ENCODE results near the gene DNMT3A. TPM values are rescaled to one million over a fixed set of nuclear protein-coding genes. Genes with fewer than 3 reads are reported as not detected.

The DNMT3A gene
- total RNA-seq, 2 experiments from 2014 or later, result 43.2 to 45.5 TPM

- Mint-ChIP-seq H3K4me1 (peaks cover 61% of the 10 kb centered on the region), H3K27me3 (no peaks in the 10 kb centered on the region), H3K27ac (peak overlapping the region; percentile 52), H3K4me3 (no peak overlapping the region), H3K36me3 (ENCODE audit: low read depth) (peaks cover 3% of the 10 kb centered on the region), H3K9me3 (no peaks in the 10 kb centered on the region)
- no peak for DNase-seq
- ChIA-PET CTCF (interaction anchor here (1.4 to 4.3 kb wide), 3 partner anchors 21 to 47 kb away, joined by 7 to 27 read pairs (median 8); no protein-coding TSS in a partner anchor), POLR2A (interaction anchor here (0.7 to 4.7 kb wide), 16 partner anchors 9 to 58 kb away, joined by 3 to 54 read pairs (median 18); partner anchors contain the start of gene DNMT3A)
Measured at GRCh38 chr2:25315316-25315680, 26.4 kb downstream of the DNMT3A start.

- CTCF ChIA-PET, result interaction anchor here (0.6 to 4.3 kb wide), 11 partner anchors 9 to 385 kb away, joined by 3 to 27 read pairs (median 4); no protein-coding TSS in a partner anchor
- Mint-ChIP-seq H3K27ac (peak overlapping the region; percentile 90), H3K4me1 (peaks cover 59% of the 10 kb centered on the region), H3K9me3 (no peaks in the 10 kb centered on the region), H3K36me3 (ENCODE audit: low read depth) (peaks cover 3% of the 10 kb centered on the region), H3K27me3 (no peaks in the 10 kb centered on the region), H3K4me3 (peak overlapping the region; percentile 74)
- DNase-seq, result peak; percentile 85
- POLR2A ChIA-PET, result interaction anchor here (0.7 to 4.7 kb wide), 20 partner anchors 9 to 251 kb away, joined by 3 to 54 read pairs (median 8); partner anchors contain the start of gene DNMT3A
Measured at GRCh38 chr2:25314514-25315315, 27.0 kb downstream of the DNMT3A start.

DNA sequence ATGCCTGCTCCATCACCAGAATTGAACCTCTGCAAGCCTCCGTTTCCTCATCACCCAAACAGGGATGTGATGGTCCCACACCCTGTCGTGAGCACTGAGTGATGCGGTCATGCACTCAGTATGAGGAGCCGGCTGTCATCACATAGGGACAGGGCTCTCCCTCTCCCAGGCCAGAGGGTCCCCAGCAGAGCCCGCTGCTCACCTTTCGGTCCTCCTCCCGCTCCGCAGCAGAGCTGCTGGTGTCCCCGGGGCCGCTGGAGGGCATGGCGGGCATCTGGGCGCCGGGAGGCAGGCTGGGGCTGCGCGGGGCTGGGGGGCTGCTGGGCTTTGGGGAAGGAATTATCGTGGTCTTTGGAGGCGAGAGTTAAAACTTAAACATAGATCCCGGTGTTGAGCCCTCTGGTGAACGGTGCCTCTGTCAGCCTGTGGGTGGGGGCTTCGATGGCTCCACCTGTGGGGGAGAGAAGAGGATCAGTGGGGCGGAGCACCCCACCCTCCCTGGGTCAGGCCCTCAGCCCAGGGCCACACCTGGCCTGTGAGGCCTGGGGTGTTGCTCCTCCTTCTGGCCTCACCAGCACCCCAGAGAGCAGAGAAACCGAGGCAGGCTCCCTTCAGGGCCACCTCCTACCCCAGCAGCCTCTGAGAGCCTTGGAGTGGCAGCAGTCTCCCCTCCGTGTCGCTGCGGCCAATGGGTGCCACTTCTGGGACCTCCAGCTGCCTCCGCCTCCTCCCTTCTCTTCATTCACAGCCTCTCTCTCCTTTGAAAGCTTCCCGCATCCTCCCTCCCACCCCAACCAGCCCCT is 27.8 kb downstream of the DNMT3A start:
- Mint-ChIP-seq H3K27ac (peak overlapping the region; percentile 90), H3K27me3 (no peaks in the 10 kb centered on the region), H3K9me3 (no peaks in the 10 kb centered on the region), H3K4me3 (peak overlapping the region; percentile 74), H3K4me1 (peaks cover 63% of the 10 kb centered on the region), H3K36me3 (ENCODE audit: low read depth) (peaks cover 10% of the 10 kb centered on the region)
- POLR2A ChIA-PET, result interaction anchor here (0.7 to 4.7 kb wide), 19 partner anchors 8 to 252 kb away, joined by 3 to 54 read pairs (median 10); partner anchors contain the start of gene DNMT3A
- no peak for DNase-seq
- CTCF ChIA-PET, result interaction anchor here (0.6 to 4.3 kb wide), 14 partner anchors 10 to 386 kb away, joined by 3 to 27 read pairs (median 4); partner anchors contain the start of gene DNMT3A

DNA sequence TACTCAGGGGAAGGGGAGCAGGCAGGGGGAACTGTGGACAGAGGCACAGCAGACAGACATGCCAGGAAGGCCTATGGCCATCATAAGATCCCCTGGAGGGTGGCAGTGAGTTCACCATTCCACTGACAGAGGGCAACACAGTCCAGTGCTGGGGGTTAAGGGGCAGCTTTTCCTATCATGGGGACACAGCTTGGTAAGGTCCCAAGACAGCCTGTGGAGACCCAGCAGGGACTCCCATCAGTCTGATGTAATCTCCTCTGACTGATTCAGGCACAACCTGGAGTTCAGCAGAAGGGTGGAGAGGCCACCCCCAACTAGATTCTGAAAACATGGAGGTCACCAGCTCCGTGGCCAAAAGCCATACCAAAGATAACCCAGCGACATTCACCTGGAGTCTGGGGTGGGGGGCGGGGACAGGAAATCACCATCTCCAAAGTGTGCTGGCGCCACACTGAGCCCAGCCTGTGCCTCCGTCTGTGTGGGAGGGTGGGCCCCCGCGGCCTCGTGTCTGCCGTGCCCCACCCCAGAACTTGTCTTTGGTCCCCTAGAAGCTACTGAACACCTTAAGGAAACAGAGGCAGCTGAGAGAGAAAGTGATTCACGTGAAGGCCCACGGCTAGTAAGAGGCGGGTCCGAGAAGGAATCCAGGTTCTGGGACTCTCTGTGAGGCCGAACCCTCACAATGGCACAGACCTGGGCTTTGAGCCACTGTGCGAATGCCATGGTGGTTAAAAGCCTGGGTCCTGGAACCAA is 28.6 kb downstream of the DNMT3A start:
- CTCF ChIA-PET, result interaction anchor here (0.5 to 4.3 kb wide), 10 partner anchors 12 to 338 kb away, joined by 3 to 27 read pairs (median 6); partner anchors contain the start of gene DNMT3A
- POLR2A ChIA-PET, result interaction anchor here (0.6 to 4.7 kb wide), 9 partner anchors 11 to 520 kb away, joined by 3 to 54 read pairs (median 25); no protein-coding TSS in a partner anchor
- H3K4me1 Mint-ChIP-seq, result peaks cover 65% of the 10 kb centered on the region
- H3K27ac Mint-ChIP-seq, result peak overlapping the region; percentile 90
- peak overlapping the region; percentile 74 for H3K4me3 Mint-ChIP-seq
- H3K36me3 Mint-ChIP-seq (ENCODE audit: low read depth), result peaks cover 16% of the 10 kb centered on the region
- no peaks in the 10 kb centered on the region for H3K9me3 Mint-ChIP-seq
- H3K27me3 Mint-ChIP-seq, result no peaks in the 10 kb centered on the region
- DNase-seq, result no peak

DNA sequence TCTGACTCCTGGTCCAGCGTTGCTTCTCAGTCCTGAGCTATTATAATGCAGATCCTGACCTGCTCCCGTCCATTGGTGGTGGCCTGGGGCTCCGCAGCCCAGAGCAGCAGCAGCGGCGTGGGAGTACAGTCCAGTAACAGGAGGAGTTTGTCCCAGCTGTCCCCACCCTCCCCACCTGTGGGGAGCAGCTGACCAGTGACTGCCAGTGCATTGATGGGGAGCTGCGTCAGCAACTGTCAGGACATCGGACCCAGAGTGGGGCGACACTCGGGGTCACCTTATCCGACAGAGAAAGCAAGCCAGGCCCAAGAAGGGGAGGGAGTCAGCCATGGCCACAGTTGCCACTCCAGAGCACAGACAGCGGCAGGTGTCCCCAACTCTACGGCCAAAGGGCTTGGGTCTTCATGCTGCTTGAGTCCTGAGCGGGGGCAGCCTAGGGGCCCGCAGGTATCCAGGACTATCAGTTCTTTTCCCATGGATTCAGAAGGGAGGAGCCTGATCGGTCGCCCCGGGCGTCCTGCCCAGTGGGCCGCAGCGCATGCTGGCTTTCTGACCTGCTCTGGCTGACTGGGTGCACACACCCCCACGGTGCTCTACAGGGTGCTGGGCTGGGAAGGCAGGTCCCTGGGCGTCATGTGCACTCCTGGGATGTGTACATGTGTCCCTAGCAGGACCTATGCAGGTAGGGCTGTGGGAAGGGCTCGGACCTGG is 29.7 kb downstream of the DNMT3A start:
- CTCF ChIA-PET, result interaction anchor here (1.3 to 1.7 kb wide), 3 partner anchors 24 to 64 kb away, joined by 5 to 8 read pairs (median 7); no protein-coding TSS in a partner anchor
- DNase-seq, result no peak
- H3K9me3 Mint-ChIP-seq, result no peaks in the 10 kb centered on the region
- H3K27ac Mint-ChIP-seq, result peak overlapping the region; percentile 21
- no peaks in the 10 kb centered on the region for H3K27me3 Mint-ChIP-seq
- H3K4me3 Mint-ChIP-seq, result no peak overlapping the region
- H3K36me3 Mint-ChIP-seq (ENCODE audit: low read depth), result peaks cover 25% of the 10 kb centered on the region
- H3K4me1 Mint-ChIP-seq, result peaks cover 65% of the 10 kb centered on the region
- POLR2A ChIA-PET, result interaction anchor here (1.3 to 4.7 kb wide), 4 partner anchors 9 to 51 kb away, joined by 5 to 54 read pairs (median 27); no protein-coding TSS in a partner anchor

- ChIA-PET POLR2A (interaction anchor here (1.5 to 4.7 kb wide), 3 partner anchors 9 to 16 kb away, joined by 7 to 54 read pairs (median 48); no protein-coding TSS in a partner anchor), CTCF (interaction anchor here (1.6 to 2.6 kb wide), 2 partner anchors 10 to 33 kb away, joined by 7 to 12 read pairs; no protein-coding TSS in a partner anchor)
- Mint-ChIP-seq H3K4me1 (peaks cover 59% of the 10 kb centered on the region), H3K27ac (peak overlapping the region; percentile 21), H3K9me3 (no peaks in the 10 kb centered on the region), H3K4me3 (no peak overlapping the region), H3K36me3 (ENCODE audit: low read depth) (peaks cover 29% of the 10 kb centered on the region), H3K27me3 (no peaks in the 10 kb centered on the region)
- DNase-seq, result no peak
Measured at GRCh38 chr2:25310965-25311864, 30.5 kb downstream of the DNMT3A start.

DNA sequence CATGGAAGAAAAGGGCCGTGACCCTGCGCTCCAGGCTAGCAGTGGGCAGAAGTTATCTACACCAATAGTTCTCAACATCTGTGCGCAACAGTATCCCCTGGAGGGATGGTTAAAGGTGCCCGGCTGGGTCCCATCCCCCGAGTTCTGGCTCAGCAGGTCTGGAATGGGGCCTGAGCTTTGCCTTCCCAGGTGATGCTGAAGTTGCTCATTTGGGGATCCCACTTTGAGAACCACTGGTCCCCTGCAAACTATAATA is 31.1 kb downstream of the DNMT3A start:
- Mint-ChIP-seq H3K4me3 (no peak overlapping the region), H3K36me3 (ENCODE audit: low read depth) (peaks cover 35% of the 10 kb centered on the region), H3K27me3 (no peaks in the 10 kb centered on the region), H3K9me3 (no peaks in the 10 kb centered on the region), H3K27ac (no peak overlapping the region), H3K4me1 (peaks cover 55% of the 10 kb centered on the region)
- POLR2A ChIA-PET, result interaction anchor here (1.5 kb wide), 1 partner anchor 9 kb away, joined by 7 read pairs; no protein-coding TSS in a partner anchor
- CTCF ChIA-PET, result interaction anchor here (0.6 to 2.6 kb wide), 4 partner anchors 9 to 256 kb away, joined by 3 to 13 read pairs (median 9); no protein-coding TSS in a partner anchor
- DNase-seq, result no peak

DNA sequence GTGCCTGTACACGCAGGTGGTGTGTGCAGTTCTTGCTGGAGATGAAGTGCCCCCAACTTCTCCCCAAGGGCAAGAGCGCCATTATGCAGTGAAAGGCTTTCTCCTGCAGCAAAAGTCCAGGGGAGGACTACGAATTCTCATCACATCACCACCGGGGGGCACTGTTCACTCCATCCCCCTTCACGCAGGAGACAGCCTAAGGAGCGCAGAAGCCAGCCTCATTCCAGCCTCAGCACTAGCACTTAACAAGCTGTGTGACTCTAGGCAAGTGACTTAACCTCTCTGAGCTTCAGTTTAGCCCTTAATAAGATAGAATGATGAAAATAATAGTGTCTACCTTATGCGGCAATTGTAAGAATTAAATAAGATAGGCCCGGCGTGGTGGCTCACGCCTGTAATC is 32.3 kb downstream of the DNMT3A start:
- CTCF ChIA-PET, result interaction anchor here (0.5 to 2.7 kb wide), 20 partner anchors 8 to 282 kb away, joined by 3 to 13 read pairs (median 4); partner anchors contain the start of gene DNMT3A
- Mint-ChIP-seq H3K27ac (no peak overlapping the region), H3K27me3 (no peaks in the 10 kb centered on the region), H3K36me3 (ENCODE audit: low read depth) (peaks cover 41% of the 10 kb centered on the region), H3K4me3 (no peak overlapping the region), H3K4me1 (peaks cover 54% of the 10 kb centered on the region), H3K9me3 (no peaks in the 10 kb centered on the region)
- POLR2A ChIA-PET, result interaction anchor here (1.4 to 1.6 kb wide), 3 partner anchors 8 to 53 kb away, joined by 5 to 7 read pairs (median 5); no protein-coding TSS in a partner anchor
- peak; percentile 66 for DNase-seq

- H3K4me1 Mint-ChIP-seq, result peaks cover 46% of the 10 kb centered on the region
- H3K4me3 Mint-ChIP-seq, result no peak overlapping the region
- CTCF ChIA-PET, result interaction anchor here (0.6 to 2.7 kb wide), 6 partner anchors 7 to 215 kb away, joined by 3 to 12 read pairs (median 6); no protein-coding TSS in a partner anchor
- peaks cover 49% of the 10 kb centered on the region for H3K36me3 Mint-ChIP-seq (ENCODE audit: low read depth)
- no peaks in the 10 kb centered on the region for H3K9me3 Mint-ChIP-seq
- H3K27me3 Mint-ChIP-seq, result no peaks in the 10 kb centered on the region
- POLR2A ChIA-PET, result interaction anchor here (1.6 kb wide), 1 partner anchor 24 kb away, joined by 5 read pairs; no protein-coding TSS in a partner anchor
- no peak for DNase-seq
- no peak overlapping the region for H3K27ac Mint-ChIP-seq
Measured at GRCh38 chr2:25308599-25308998, 33.1 kb downstream of the DNMT3A start.

DNA sequence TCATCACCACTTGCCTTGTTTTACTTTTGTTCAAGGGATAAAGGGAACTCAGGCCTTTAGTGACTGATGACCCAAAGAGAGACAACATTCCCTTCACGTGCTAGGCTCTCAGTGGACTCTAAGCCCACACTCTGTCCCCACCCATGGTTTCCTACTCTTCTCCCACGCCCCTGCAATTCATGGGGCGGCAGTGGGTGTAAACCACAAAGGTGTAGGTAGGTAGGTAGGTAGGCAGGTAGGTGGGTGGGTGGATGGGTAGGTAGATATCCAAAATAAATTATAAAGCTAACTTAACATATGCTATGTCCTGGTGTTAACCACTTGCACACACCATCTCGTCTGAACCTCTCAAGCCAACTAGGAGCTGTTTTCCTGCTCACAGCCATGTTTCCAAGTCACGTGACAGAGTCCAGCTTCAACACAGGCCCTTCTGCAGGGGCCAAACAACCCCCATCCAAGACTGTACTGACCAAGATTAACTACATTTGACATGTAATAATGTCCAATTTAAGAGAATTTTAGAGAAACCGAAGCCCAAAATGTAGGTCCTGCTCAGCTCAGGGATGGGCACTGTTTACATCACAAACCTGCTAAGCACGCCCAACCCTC is 33.7 kb downstream of the DNMT3A start:
- H3K9me3 Mint-ChIP-seq, result no peaks in the 10 kb centered on the region

More for the DNA sequence above, 33.7 kb downstream of the DNMT3A start:
- H3K36me3 Mint-ChIP-seq (ENCODE audit: low read depth), result peaks cover 49% of the 10 kb centered on the region
- ChIA-PET POLR2A (no interaction called here), CTCF (interaction anchor here (0.6 to 2.7 kb wide), 3 partner anchors 35 to 216 kb away, joined by 3 to 10 read pairs (median 7); no protein-coding TSS in a partner anchor)
- no peak for DNase-seq
- H3K27ac Mint-ChIP-seq, result no peak overlapping the region
- no peaks in the 10 kb centered on the region for H3K27me3 Mint-ChIP-seq
- H3K4me1 Mint-ChIP-seq, result peaks cover 41% of the 10 kb centered on the region
- no peak overlapping the region for H3K4me3 Mint-ChIP-seq
